ENCODE measurements around the gene PEX11G.

- TF ChIP-seq CTCF (IDR thresholded peaks at IDR 0.05; ENCODE audit: insufficient read depth, low read length, poor library complexity, severe bottlenecking): no peak
- TF ChIP-seq EZH2phosphoT487 (conservative IDR thresholded peaks at IDR 0.05; ENCODE audit: low read length): no peak
Measured at GRCh38 chr19:7469669-7470285, 19.1 kb downstream of the PEX11G start.

All from SU-DHL-6 (cell line).